ENCODE measurements around the gene COMMD8. TPM values are rescaled to one million over a fixed set of nuclear protein-coding genes. Genes with fewer than 3 reads are reported as not detected.

COMMD8 gene
- 10 to 100 TPM; 13.3 to 50.6 (median 26.0) TPM for total RNA-seq

DNA sequence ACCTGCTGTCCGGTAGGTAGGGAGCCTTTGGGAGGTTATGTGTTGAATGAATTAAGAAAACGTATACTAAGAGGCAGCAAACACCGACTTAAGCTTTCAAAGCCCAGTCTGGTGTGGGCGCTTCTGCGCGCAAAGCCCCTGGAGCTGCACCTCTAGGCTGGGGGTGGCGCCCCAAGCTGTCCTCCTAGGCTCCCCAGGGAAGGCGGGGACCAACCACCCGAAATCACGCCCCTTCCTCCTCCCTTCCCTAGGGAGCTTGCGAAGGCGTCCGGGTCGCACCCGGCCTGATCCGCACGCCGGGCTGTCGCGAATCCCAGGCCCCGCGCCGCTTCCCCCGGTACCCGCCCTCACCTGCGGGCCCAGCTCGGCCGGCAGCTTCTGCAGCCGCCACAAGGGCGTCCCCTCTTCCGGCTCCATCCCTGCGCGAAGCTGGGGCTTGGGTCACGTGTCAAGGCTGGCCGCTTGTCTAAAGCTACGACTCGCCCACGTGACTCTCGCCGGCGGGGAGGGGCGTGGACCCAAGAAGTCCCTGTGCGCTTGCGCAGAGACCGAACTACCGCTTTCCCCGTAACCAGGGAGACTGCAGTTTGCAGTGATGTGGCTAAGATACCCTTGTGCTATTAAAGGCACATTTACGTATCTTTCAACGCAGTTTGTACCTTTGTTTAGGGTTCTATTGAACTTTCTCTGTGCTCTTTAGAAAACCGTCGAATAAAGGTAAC lies at the start of gene COMMD8:
Gene COMMD8, minus strand, starts transcription at position 468 of the 722 bp plus-strand sequence. Its CDS starts 51 bp downstream, at position 417.
- WGBS, 2 donors = 0% methylated on average over 13 to 34 of the region's 51 CpGs
- peaks cover 0 to 13% (median 0%) of the 10 kb centered on the region in 3 donors for H3K36me3 ChIP-seq
- peak; percentile 89 for DNase-seq
- peak within 1 kb of the TSS; percentile 74 to 86 (median 82) for H3K4me3 ChIP-seq
- no peaks in the 10 kb centered on the region for H3K9me3 ChIP-seq
- intact Hi-C loops (cut with DNase I) = no loop called here
- H3K27ac ChIP-seq = peak within 1 kb of the TSS; percentile 83 to 92 (median 92)
- TF ChIP-seq POLR2A (IDR thresholded peaks at IDR 0.05) = peak in 3 of 4 donors; percentile 27 to 63 (median 59)
- peak in 5 of 6 experiments; percentile 30 to 57 (median 40) for TF ChIP-seq CTCF (IDR thresholded peaks at IDR 0.05)
- peaks cover 0 to 32% (median 7%) of the 10 kb centered on the region in 3 donors for H3K4me1 ChIP-seq
- no peaks in the 10 kb centered on the region for H3K27me3 ChIP-seq

DNA sequence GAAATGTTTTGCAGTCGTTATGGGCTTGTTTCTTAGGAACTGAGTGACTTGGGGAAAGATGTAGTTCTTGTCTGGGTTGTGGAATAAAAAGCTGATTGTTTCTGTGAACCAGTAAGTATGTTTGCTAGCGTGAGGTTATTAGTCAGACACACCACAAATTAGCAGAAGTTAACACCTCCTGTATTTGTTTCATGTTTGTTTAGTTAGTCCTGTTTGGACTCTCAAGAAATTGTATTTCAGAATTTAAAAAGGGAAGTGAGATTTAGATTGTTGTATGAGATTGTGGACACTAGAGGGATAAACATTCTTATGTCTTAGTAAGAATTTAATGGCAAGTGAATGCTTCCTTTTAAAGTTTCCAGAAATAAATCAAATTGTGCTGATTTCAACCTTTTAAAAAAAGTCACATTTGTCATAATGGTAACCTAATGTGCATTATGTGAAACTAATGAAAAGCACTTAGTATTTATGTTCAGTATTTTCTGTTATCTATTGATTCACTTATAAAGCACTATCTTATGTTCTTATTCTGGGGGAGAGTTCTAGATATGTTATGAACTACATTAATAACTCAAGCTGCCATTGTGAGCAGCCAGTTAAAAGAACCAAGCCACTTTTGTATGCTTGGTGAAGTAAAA lies 47.1 kb upstream of the COMMD8 start:
- TF ChIP-seq CTCF (IDR thresholded peaks at IDR 0.05) (peak in 3 of 6 experiments; percentile 9 to 28 (median 12)), POLR2A (IDR thresholded peaks at IDR 0.05) (no peak)
- 22 to 23% methylated on average over 2 of the region's 2 CpGs for WGBS, 2 donors
- no peak for DNase-seq
- Histone ChIP-seq H3K27ac (peak overlapping the region in 1 of 4 donors; percentile 15), H3K9me3 (no peaks in the 10 kb centered on the region), H3K4me3 (no peak overlapping the region), H3K4me1 (peaks cover 0 to 13% (median 8%) of the 10 kb centered on the region in 3 donors), H3K27me3 (no peaks in the 10 kb centered on the region), H3K36me3 (peaks cover 0 to 37% (median 3%) of the 10 kb centered on the region in 3 donors)
- intact Hi-C loops (cut with DNase I) = no loop called here

DNA sequence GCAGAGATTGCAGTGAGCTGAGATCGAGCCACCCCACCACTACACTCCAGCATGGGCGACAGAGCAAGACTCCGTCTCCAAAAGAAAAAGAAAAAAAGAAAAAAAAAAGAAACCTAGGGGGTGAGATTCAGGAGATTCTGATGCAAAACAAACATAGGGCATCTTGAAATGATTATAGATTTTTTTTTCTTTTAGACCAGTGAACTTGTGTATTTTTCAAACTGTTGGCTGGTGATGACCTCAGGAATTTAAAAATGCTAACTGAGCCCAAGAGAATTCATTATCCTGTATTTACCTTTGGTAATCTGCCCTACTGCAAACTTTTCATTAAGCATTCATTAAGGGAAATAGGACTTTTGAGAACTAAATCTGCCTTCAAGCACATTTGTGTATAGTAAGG lies 42.2 kb upstream of the COMMD8 start:
- TF ChIP-seq CTCF (IDR thresholded peaks at IDR 0.05) (no peak), POLR2A (IDR thresholded peaks at IDR 0.05) (no peak)
- H3K9me3 ChIP-seq = no peaks in the 10 kb centered on the region
- intact Hi-C loops (cut with DNase I) = loop anchor here (10.0 kb wide), 1 partner anchor 59 kb away; no protein-coding TSS in a partner anchor
- WGBS, 2 donors = 90 to 91% methylated on average over 3 of the region's 3 CpGs
- peaks cover 0 to 5% (median 2%) of the 10 kb centered on the region in 3 donors for H3K4me1 ChIP-seq
- no peak for DNase-seq
- H3K4me3 ChIP-seq = no peak overlapping the region
- peaks cover 0 to 11% (median 0%) of the 10 kb centered on the region in 3 donors for H3K36me3 ChIP-seq
- no peak overlapping the region for H3K27ac ChIP-seq
- H3K27me3 ChIP-seq = no peaks in the 10 kb centered on the region

DNA sequence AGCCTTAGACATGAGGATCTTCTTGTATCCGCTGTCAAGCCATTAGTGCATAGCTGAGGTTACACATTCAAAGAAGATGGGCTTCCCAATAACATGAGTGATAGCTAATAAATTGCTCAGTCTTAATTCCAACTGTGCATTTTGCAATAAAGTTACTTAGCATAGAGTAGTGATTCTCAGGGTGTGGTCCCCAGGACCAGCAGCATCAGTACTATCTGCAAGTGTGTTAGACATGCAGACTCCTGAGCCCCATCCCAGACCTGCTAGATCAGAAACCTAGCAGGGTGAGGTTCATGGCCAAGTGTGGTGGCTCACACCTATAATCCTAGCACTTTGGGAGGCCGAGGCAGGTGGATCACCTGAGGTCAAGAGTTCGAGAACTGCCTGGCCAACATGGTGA lies 41.6 kb upstream of the COMMD8 start:
- peaks cover 0 to 11% (median 0%) of the 10 kb centered on the region in 3 donors for H3K36me3 ChIP-seq
- no peaks in the 10 kb centered on the region for H3K27me3 ChIP-seq
- DNase-seq = no peak
- H3K4me1 ChIP-seq = peaks cover 0 to 2% (median 0%) of the 10 kb centered on the region in 3 donors
- no peak overlapping the region for H3K4me3 ChIP-seq
- intact Hi-C loops (cut with DNase I) = loop anchor here (10.0 kb wide), 1 partner anchor 60 kb away; no protein-coding TSS in a partner anchor
- WGBS, 2 donors = 88 to 100% methylated on average over 3 of the region's 3 CpGs
- H3K27ac ChIP-seq = no peak overlapping the region
- H3K9me3 ChIP-seq = no peaks in the 10 kb centered on the region
- TF ChIP-seq POLR2A (IDR thresholded peaks at IDR 0.05) = no peak
- TF ChIP-seq CTCF (IDR thresholded peaks at IDR 0.05) = no peak

DNA sequence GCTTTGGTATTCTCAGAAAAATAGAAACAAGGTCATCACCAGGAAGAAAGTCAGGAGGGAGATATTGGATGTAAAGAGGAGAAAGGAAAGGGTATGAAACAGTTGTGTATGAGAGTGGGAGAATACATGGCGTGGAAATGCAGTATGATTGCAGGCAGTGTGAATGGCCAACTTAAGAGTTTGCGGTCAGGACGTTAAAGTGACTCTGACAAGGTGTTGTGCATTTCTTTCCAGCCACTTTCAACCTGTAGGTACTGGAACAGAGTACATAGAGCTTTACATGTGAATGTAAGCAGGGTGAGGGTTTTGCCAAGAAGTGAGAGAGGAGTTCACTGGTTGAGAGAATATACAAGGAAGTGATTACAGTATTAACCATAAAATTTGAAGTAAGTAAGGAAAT lies 37.3 kb upstream of the COMMD8 start:
- WGBS, 2 donors = 55 to 56% methylated on average over 3 of the region's 3 CpGs
- intact Hi-C loops (cut with DNase I) = loop anchor here (10.0 kb wide), 1 partner anchor 64 kb away; no protein-coding TSS in a partner anchor

More for the DNA sequence above, 37.3 kb upstream of the COMMD8 start:
- no peak for DNase-seq
- Histone ChIP-seq H3K27me3 (no peaks in the 10 kb centered on the region), H3K9me3 (no peaks in the 10 kb centered on the region), H3K27ac (no peak overlapping the region), H3K36me3 (peaks cover 0 to 14% (median 0%) of the 10 kb centered on the region in 3 donors), H3K4me3 (no peak overlapping the region), H3K4me1 (peaks cover 0 to 14% (median 8%) of the 10 kb centered on the region in 3 donors)
- no peak for TF ChIP-seq CTCF (IDR thresholded peaks at IDR 0.05)
- no peak for TF ChIP-seq POLR2A (IDR thresholded peaks at IDR 0.05)

Measured in esophagus squamous epithelium (tissue), 5 donors.